Iris pigment epithelial cell (primary cell): Measurements from ENCODE around the gene SUMO3.

Experiments
- DNase-seq: peaks from one replicate; pipeline ENCODE4 v3.0.0-alpha.2; 2011; ENCODE audit warnings: low read depth

SUMO3 gene

GRCh38 chr21:44817914-44818639 lies at the start of gene SUMO3:
Gene SUMO3, minus strand, starts transcription at chr21:44818062. Its CDS starts 94 bp downstream, at chr21:44817968.
- peak; percentile 75 for DNase-seq

- no peak for DNase-seq
These were observed 49.6 kb upstream of the SUMO3 start for GRCh38 chr21:44867464-44867863.

GRCh38 chr21:44866780-44867179 lies 48.9 kb upstream of the SUMO3 start:
- peak; percentile 84 for DNase-seq

GRCh38 chr21:44865561-44866280 lies 47.9 kb upstream of the SUMO3 start:
- peak; percentile 38 for DNase-seq

GRCh38 chr21:44862869-44863685 lies 45.2 kb upstream of the SUMO3 start:
- DNase-seq: no peak

GRCh38 chr21:44858791-44859190 lies 40.9 kb upstream of the SUMO3 start:
- no peak for DNase-seq

GRCh38 chr21:44858291-44858690 lies 40.4 kb upstream of the SUMO3 start:
- DNase-seq: no peak

GRCh38 chr21:44857127-44857892 lies 39.4 kb upstream of the SUMO3 start:
- DNase-seq: no peak

GRCh38 chr21:44856131-44856530 lies 38.3 kb upstream of the SUMO3 start:
- DNase-seq: no peak

GRCh38 chr21:44855572-44855971 lies 37.7 kb upstream of the SUMO3 start:
- DNase-seq: no peak

- DNase-seq: no peak
These were observed 37.0 kb upstream of the SUMO3 start for GRCh38 chr21:44854664-44855446.

GRCh38 chr21:44854391-44854663 lies 36.5 kb upstream of the SUMO3 start:
- DNase-seq: no peak

GRCh38 chr21:44853601-44854390 lies 35.9 kb upstream of the SUMO3 start:
- DNase-seq: no peak

- no peak for DNase-seq
These were observed 33.2 kb upstream of the SUMO3 start for GRCh38 chr21:44850905-44851657.

- no peak for DNase-seq
These were observed 32.4 kb upstream of the SUMO3 start for GRCh38 chr21:44850208-44850800.

- DNase-seq: no peak
These were observed 31.8 kb upstream of the SUMO3 start for GRCh38 chr21:44849616-44850130.

GRCh38 chr21:44848821-44849521 lies 31.1 kb upstream of the SUMO3 start:
- DNase-seq: no peak

GRCh38 chr21:44847261-44848056 lies 29.6 kb upstream of the SUMO3 start:
- no peak for DNase-seq
